Measurements from ENCODE around the gene LRFN2. TPM values are rescaled to one million over a fixed set of nuclear protein-coding genes. Genes with fewer than 3 reads are reported as not detected.

LRFN2 gene
- total RNA-seq, 2 experiments from 2014 or later, result not detected

DNA sequence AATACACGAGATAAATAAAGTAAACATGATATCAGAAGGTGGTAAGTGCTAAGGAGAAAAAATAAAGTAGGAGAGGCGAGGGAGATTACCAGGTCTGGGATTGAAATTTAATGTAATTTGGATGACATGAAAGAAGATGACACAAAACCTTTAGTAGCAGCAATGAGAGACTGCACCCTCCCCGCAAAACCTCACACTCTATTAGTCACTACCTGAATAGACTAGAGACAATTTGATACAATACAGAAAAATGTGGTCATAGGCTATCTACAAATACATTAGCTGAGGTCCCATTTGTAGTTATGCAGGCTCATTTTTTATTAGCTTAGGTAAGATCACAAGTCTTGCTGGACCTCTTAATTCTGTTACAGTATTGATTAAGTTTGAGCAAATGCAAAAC lies 125.5 kb downstream of the LRFN2 start:
- Mint-ChIP-seq H3K9me3 (no peaks in the 10 kb centered on the region), H3K4me1 (ENCODE audit: low read depth) (no peaks in the 10 kb centered on the region), H3K27me3 (no peaks in the 10 kb centered on the region), H3K4me3 (no peak overlapping the region), H3K27ac (no peak overlapping the region), H3K36me3 (ENCODE audit: low read depth) (no peaks in the 10 kb centered on the region)
- no peak for DNase-seq
- no peaks in the 10 kb centered on the region for H3K27me3 ChIP-seq (ENCODE audit: control insufficient read depth in 1 of 2, insufficient read depth in 2 of 2, low read length in 2 of 2)
- ChIA-PET POLR2A (no interaction called here), CTCF (no interaction called here)
- H3K4me3 ChIP-seq (ENCODE audit: low read length), result no peak overlapping the region
- H3K4me1 ChIP-seq (ENCODE audit: insufficient read depth, low read length), result no peaks in the 10 kb centered on the region
- intact Hi-C loops (cut with DNase I, micrococcal nuclease), result no loop called here
- no peaks in the 10 kb centered on the region for H3K9me3 ChIP-seq (ENCODE audit: control insufficient read depth in 1 of 2, insufficient read depth in 1 of 2, low read length in 2 of 2)
- no peak overlapping the region for H3K27ac ChIP-seq (ENCODE audit: low read depth in 1 of 2, low read length in 2 of 2)
- ATAC-seq (ENCODE audit: poor library complexity), result no peak
- no peaks in the 10 kb centered on the region for H3K36me3 ChIP-seq (ENCODE audit: insufficient read depth, low read length)
- TF ChIP-seq, protein P1, sequence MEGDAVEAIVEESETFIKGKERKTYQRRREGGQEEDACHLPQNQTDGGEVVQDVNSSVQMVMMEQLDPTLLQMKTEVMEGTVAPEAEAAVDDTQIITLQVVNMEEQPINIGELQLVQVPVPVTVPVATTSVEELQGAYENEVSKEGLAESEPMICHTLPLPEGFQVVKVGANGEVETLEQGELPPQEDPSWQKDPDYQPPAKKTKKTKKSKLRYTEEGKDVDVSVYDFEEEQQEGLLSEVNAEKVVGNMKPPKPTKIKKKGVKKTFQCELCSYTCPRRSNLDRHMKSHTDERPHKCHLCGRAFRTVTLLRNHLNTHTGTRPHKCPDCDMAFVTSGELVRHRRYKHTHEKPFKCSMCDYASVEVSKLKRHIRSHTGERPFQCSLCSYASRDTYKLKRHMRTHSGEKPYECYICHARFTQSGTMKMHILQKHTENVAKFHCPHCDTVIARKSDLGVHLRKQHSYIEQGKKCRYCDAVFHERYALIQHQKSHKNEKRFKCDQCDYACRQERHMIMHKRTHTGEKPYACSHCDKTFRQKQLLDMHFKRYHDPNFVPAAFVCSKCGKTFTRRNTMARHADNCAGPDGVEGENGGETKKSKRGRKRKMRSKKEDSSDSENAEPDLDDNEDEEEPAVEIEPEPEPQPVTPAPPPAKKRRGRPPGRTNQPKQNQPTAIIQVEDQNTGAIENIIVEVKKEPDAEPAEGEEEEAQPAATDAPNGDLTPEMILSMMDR (IDR thresholded peaks at IDR 0.05), result no peak

DNA sequence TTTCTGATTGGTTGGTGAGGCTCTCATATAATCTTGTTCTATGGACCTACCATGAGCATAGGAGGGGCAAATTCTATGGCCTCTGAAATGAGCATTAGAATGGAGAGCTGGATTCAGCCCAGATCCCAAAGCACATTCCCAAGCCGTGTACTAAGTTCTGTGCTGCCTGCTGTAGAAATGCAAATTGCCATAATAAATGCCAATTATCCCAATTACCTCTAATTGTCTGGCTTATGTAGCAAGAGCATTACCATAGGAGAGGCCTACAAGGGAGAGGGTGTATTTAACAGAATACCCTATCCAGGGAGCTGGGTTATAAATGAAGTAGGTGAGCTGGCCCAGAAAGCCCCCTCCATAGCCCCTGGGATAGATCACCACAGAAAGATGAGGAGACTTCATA lies 126.8 kb downstream of the LRFN2 start:
- no peaks in the 10 kb centered on the region for H3K27me3 Mint-ChIP-seq
- Histone ChIP-seq H3K36me3 (ENCODE audit: insufficient read depth, low read length) (no peaks in the 10 kb centered on the region), H3K9me3 (ENCODE audit: control insufficient read depth in 1 of 2, insufficient read depth in 1 of 2, low read length in 2 of 2) (no peaks in the 10 kb centered on the region), H3K27me3 (ENCODE audit: control insufficient read depth in 1 of 2, insufficient read depth in 2 of 2, low read length in 2 of 2) (peaks cover 0 to 3% of the 10 kb centered on the region in 2 experiments), H3K4me3 (ENCODE audit: low read length) (no peak overlapping the region), H3K27ac (ENCODE audit: low read depth in 1 of 2, low read length in 2 of 2) (no peak overlapping the region), H3K4me1 (ENCODE audit: insufficient read depth, low read length) (no peaks in the 10 kb centered on the region)
- DNase-seq, result no peak
- CTCF ChIA-PET, result no interaction called here
- H3K9me3 Mint-ChIP-seq, result no peaks in the 10 kb centered on the region
- POLR2A ChIA-PET, result no interaction called here
- no peak overlapping the region for H3K4me3 Mint-ChIP-seq
- H3K27ac Mint-ChIP-seq, result no peak overlapping the region
- no peaks in the 10 kb centered on the region for H3K4me1 Mint-ChIP-seq (ENCODE audit: low read depth)
- intact Hi-C loops (cut with DNase I, micrococcal nuclease), result no loop called here
- TF ChIP-seq, protein P1 (IDR thresholded peaks at IDR 0.05), result no peak
- ATAC-seq (ENCODE audit: poor library complexity), result no peak
- H3K36me3 Mint-ChIP-seq (ENCODE audit: low read depth), result no peaks in the 10 kb centered on the region

- Histone ChIP-seq H3K4me3 (ENCODE audit: low read length) (no peak overlapping the region), H3K9me3 (ENCODE audit: control insufficient read depth in 1 of 2, insufficient read depth in 1 of 2, low read length in 2 of 2) (no peaks in the 10 kb centered on the region), H3K27me3 (ENCODE audit: control insufficient read depth in 1 of 2, insufficient read depth in 2 of 2, low read length in 2 of 2) (peaks cover 0 to 3% of the 10 kb centered on the region in 2 experiments), H3K27ac (ENCODE audit: low read depth in 1 of 2, low read length in 2 of 2) (no peak overlapping the region), H3K36me3 (ENCODE audit: insufficient read depth, low read length) (no peaks in the 10 kb centered on the region), H3K4me1 (ENCODE audit: insufficient read depth, low read length) (no peaks in the 10 kb centered on the region)
- ChIA-PET POLR2A (no interaction called here), CTCF (no interaction called here)
- no peak for DNase-seq
- Mint-ChIP-seq H3K27me3 (no peaks in the 10 kb centered on the region), H3K4me1 (ENCODE audit: low read depth) (no peaks in the 10 kb centered on the region), H3K27ac (no peak overlapping the region), H3K4me3 (no peak overlapping the region), H3K36me3 (ENCODE audit: low read depth) (no peaks in the 10 kb centered on the region), H3K9me3 (no peaks in the 10 kb centered on the region)
- TF ChIP-seq, protein P1 (IDR thresholded peaks at IDR 0.05), result no peak
- no peak for ATAC-seq (ENCODE audit: poor library complexity)
- intact Hi-C loops (cut with DNase I, micrococcal nuclease), result no loop called here
Measured at GRCh38 chr6:40457261-40457660, 129.9 kb downstream of the LRFN2 start.
